Measurements from ENCODE around the gene BBS9. TPM values are rescaled to one million over a fixed set of nuclear protein-coding genes. Genes with fewer than 3 reads are reported as not detected.
"Not testable (repeated sequence)": the region's sequence is repeated elsewhere in the genome, so short reads cannot be mapped to it uniquely, and the experiment has no call there.

Gene BBS9
- total and polyA plus RNA-seq, 4 experiments from 2014 or later, result 13.9 to 27.3 (median 24.8) TPM

- Histone ChIP-seq H3K9me3 (ENCODE audit: control insufficient read depth in 1 of 2, low read length in 2 of 2) (peaks cover 0 to 4% of the 10 kb centered on the region in 2 donors), H3K27ac (ENCODE audit: low read depth, low read length) (no peak overlapping the region), H3K4me3 (ENCODE audit: low read length in 2 of 2) (no peak overlapping the region), H3K27me3 (ENCODE audit: insufficient read depth, low read length) (no peaks in the 10 kb centered on the region), H3K4me1 (ENCODE audit: insufficient read depth, low read length) (no peaks in the 10 kb centered on the region), H3K36me3 (ENCODE audit: insufficient read depth, low read length) (no peaks in the 10 kb centered on the region)
- Mint-ChIP-seq H3K9me3 (peaks cover 7 to 40% (median 34%) of the 10 kb centered on the region in 8 donors), H3K27ac (no peak overlapping the region), H3K27me3 (no peaks in the 10 kb centered on the region), H3K4me1 (no peaks in the 10 kb centered on the region), H3K4me3 (no peak overlapping the region), H3K36me3 (peaks cover 58 to 83% of the 10 kb centered on the region in 2 donors)
- intact Hi-C loops (cut with micrococcal nuclease), result no loop called here
- no peak for DNase-seq
- ChIA-PET CTCF (ENCODE audit: partially characterized antibody) (no interaction called here), POLR2A (ENCODE audit: partially characterized antibody) (no interaction called here)
These were observed 81.6 kb downstream of the BBS9 start for GRCh38 chr7:33210958-33211357.

DNA sequence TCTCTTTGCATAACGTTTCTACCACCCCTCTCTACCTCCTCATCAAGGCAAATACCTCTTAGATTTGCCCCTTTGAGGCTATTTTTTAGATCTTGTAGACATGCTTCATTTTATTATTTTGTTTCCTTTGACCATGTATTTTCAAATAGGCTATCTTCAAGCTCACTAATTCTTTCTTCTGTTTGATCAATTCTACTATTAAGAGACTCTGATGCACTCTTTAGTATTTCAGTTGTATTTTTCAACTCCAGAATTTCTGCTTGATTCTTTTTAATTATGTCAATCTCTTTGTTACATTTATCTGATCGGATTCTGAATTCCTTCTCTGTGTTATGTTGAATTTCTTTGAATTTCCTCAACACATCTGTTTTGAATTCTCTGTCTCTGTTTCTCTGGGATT is 82.8 kb downstream of the BBS9 start:
- Mint-ChIP-seq H3K27ac (no peak overlapping the region), H3K4me3 (no peak overlapping the region), H3K9me3 (peaks cover 7 to 40% (median 34%) of the 10 kb centered on the region in 8 donors), H3K4me1 (no peaks in the 10 kb centered on the region), H3K27me3 (no peaks in the 10 kb centered on the region), H3K36me3 (peaks cover 58 to 76% of the 10 kb centered on the region in 2 donors)
- Histone ChIP-seq H3K27ac (ENCODE audit: low read depth, low read length) (no peak overlapping the region), H3K4me1 (ENCODE audit: insufficient read depth, low read length) (no peaks in the 10 kb centered on the region), H3K36me3 (ENCODE audit: insufficient read depth, low read length) (no peaks in the 10 kb centered on the region), H3K4me3 (ENCODE audit: low read length in 2 of 2) (no peak overlapping the region), H3K9me3 (ENCODE audit: control insufficient read depth in 1 of 2, low read length in 2 of 2) (peaks cover 0 to 4% of the 10 kb centered on the region in 2 donors), H3K27me3 (ENCODE audit: insufficient read depth, low read length) (no peaks in the 10 kb centered on the region)
- CTCF ChIA-PET (ENCODE audit: partially characterized antibody), result no interaction called here
- DNase-seq, result no peak
- POLR2A ChIA-PET (ENCODE audit: partially characterized antibody), result no interaction called here
- intact Hi-C loops (cut with micrococcal nuclease), result no loop called here

- peaks cover 3 to 21% (median 19%) of the 10 kb centered on the region in 8 donors for H3K9me3 Mint-ChIP-seq
- no peaks in the 10 kb centered on the region for H3K4me1 Mint-ChIP-seq
- H3K27ac Mint-ChIP-seq, result no peak overlapping the region
- ChIA-PET POLR2A (ENCODE audit: partially characterized antibody) (no interaction called here), CTCF (ENCODE audit: partially characterized antibody) (no interaction called here)
- peaks cover 36 to 63% of the 10 kb centered on the region in 2 donors for H3K36me3 Mint-ChIP-seq
- DNase-seq, result no peak
- Histone ChIP-seq H3K36me3 (ENCODE audit: insufficient read depth, low read length) (no peaks in the 10 kb centered on the region), H3K4me1 (ENCODE audit: insufficient read depth, low read length) (no peaks in the 10 kb centered on the region), H3K4me3 (ENCODE audit: low read length in 2 of 2) (no peak overlapping the region), H3K27me3 (ENCODE audit: insufficient read depth, low read length) (no peaks in the 10 kb centered on the region), H3K9me3 (ENCODE audit: control insufficient read depth in 1 of 2, low read length in 2 of 2) (peaks cover 0 to 4% of the 10 kb centered on the region in 2 donors), H3K27ac (ENCODE audit: low read depth, low read length) (no peak overlapping the region)
- H3K27me3 Mint-ChIP-seq, result no peaks in the 10 kb centered on the region
- intact Hi-C loops (cut with micrococcal nuclease), result no loop called here
- no peak overlapping the region for H3K4me3 Mint-ChIP-seq
These were observed 86.6 kb downstream of the BBS9 start for GRCh38 chr7:33215992-33216391.

DNA sequence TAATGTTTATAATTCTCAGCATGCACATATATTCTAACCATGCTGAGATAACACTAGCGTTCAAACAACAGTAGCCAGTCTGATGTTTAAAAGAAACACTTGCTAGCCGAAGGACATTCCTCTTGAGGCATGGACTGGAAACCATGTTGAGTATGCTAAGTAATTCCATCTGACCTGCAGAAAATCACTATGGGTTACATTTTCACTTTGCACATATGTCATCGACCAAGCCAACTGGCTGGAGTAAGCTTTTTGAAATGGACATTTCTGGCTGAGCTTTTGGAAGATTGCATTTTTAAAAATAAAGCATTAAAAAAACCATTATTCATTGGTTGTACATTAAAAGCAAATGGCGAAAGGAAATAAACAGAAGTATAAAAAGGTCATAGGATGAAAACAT is 88.2 kb downstream of the BBS9 start:
- H3K36me3 ChIP-seq (ENCODE audit: insufficient read depth, low read length), result no peaks in the 10 kb centered on the region
- no peaks in the 10 kb centered on the region for H3K27me3 ChIP-seq (ENCODE audit: insufficient read depth, low read length)
- H3K27me3 Mint-ChIP-seq, result no peaks in the 10 kb centered on the region
- no peak for DNase-seq
- H3K27ac ChIP-seq (ENCODE audit: low read depth, low read length), result no peak overlapping the region
- peaks cover 20 to 47% of the 10 kb centered on the region in 2 donors for H3K36me3 Mint-ChIP-seq
- H3K9me3 ChIP-seq (ENCODE audit: control insufficient read depth in 1 of 2, low read length in 2 of 2), result peaks cover 0 to 2% of the 10 kb centered on the region in 2 donors
- CTCF ChIA-PET (ENCODE audit: partially characterized antibody), result no interaction called here
- no peak overlapping the region for H3K4me3 ChIP-seq (ENCODE audit: low read length in 2 of 2)
- POLR2A ChIA-PET (ENCODE audit: partially characterized antibody), result no interaction called here
- H3K4me1 Mint-ChIP-seq, result no peaks in the 10 kb centered on the region
- no peaks in the 10 kb centered on the region for H3K4me1 ChIP-seq (ENCODE audit: insufficient read depth, low read length)
- H3K9me3 Mint-ChIP-seq, result peaks cover 0 to 5% (median 3%) of the 10 kb centered on the region in 8 donors
- intact Hi-C loops (cut with micrococcal nuclease), result no loop called here
- no peak overlapping the region for H3K4me3 Mint-ChIP-seq
- H3K27ac Mint-ChIP-seq, result no peak overlapping the region

- H3K9me3 Mint-ChIP-seq; H3K27me3 ChIP-seq (ENCODE audit: insufficient read depth, low read length); H3K27ac ChIP-seq (ENCODE audit: low read depth, low read length); intact Hi-C loops (cut with micrococcal nuclease); H3K9me3 ChIP-seq (ENCODE audit: control insufficient read depth in 1 of 2, low read length in 2 of 2); CTCF ChIA-PET (ENCODE audit: partially characterized antibody); H3K4me3 Mint-ChIP-seq; H3K4me3 ChIP-seq (ENCODE audit: low read length in 2 of 2); POLR2A ChIA-PET (ENCODE audit: partially characterized antibody); H3K27me3 Mint-ChIP-seq; H3K4me1 ChIP-seq (ENCODE audit: insufficient read depth, low read length); H3K36me3 ChIP-seq (ENCODE audit: insufficient read depth, low read length); DNase-seq; H3K4me1 Mint-ChIP-seq; H3K27ac Mint-ChIP-seq: not testable (repeated sequence)
- H3K36me3 Mint-ChIP-seq, result peaks cover 15 to 35% of the 10 kb centered on the region in 2 donors
These were observed 89.6 kb downstream of the BBS9 start for GRCh38 chr7:33218841-33219535.

DNA sequence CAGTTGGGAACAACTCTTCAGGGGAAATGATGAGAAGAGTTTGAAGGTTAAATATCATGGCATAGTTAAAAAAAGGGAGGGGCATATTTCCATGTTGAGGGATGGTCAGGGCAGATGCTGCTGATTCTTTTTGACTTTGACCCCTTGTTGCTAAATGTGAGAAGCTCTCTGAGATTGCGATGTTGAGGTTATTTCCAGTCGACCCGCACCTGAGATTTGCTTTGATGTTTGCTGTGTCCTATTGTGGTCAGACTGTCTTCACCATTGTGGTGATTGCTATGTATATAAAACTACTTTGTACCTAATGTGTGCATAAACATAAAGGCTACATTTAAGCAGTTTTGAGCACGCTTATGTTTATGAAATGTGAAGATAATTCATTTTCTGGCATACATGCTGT is 90.9 kb downstream of the BBS9 start:
- H3K9me3 Mint-ChIP-seq, result peaks cover 0 to 5% (median 0%) of the 10 kb centered on the region in 8 donors
- no peak overlapping the region for H3K4me3 Mint-ChIP-seq
- intact Hi-C loops (cut with micrococcal nuclease), result no loop called here
- POLR2A ChIA-PET (ENCODE audit: partially characterized antibody), result no interaction called here
- H3K9me3 ChIP-seq (ENCODE audit: control insufficient read depth in 1 of 2, low read length in 2 of 2), result no peaks in the 10 kb centered on the region
- H3K27ac Mint-ChIP-seq, result no peak overlapping the region
- peaks cover 0 to 3% (median under 1%) of the 10 kb centered on the region in 4 donors for H3K4me1 Mint-ChIP-seq
- DNase-seq, result no peak
- no peaks in the 10 kb centered on the region for H3K36me3 ChIP-seq (ENCODE audit: insufficient read depth, low read length)
- H3K4me1 ChIP-seq (ENCODE audit: insufficient read depth, low read length), result no peaks in the 10 kb centered on the region
- CTCF ChIA-PET (ENCODE audit: partially characterized antibody), result no interaction called here
- H3K4me3 ChIP-seq (ENCODE audit: low read length in 2 of 2), result no peak overlapping the region
- H3K27me3 ChIP-seq (ENCODE audit: insufficient read depth, low read length), result no peaks in the 10 kb centered on the region
- no peak overlapping the region for H3K27ac ChIP-seq (ENCODE audit: low read depth, low read length)
- H3K36me3 Mint-ChIP-seq, result peaks cover 7 to 26% of the 10 kb centered on the region in 2 donors
- no peaks in the 10 kb centered on the region for H3K27me3 Mint-ChIP-seq

DNA sequence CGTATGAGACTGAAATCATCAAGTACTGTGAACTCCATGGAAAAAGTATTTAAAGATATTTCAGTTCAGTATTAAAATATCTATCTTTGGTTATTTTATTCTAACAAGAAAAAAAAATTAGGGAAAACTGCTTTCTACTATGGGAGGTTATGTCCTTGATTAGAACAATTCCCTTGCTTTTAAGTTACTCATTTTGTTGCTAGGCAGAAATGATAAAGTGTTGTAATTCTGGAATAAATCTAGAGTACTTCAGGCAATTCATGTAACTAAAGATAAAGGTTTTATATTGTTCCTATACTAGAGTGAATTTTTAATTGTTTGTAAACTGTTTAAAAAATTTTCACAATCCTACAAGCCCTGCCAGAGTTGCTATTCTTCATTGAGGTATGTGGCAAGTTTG is 92.0 kb downstream of the BBS9 start:
- Histone ChIP-seq H3K4me3 (ENCODE audit: low read length in 2 of 2) (no peak overlapping the region), H3K36me3 (ENCODE audit: insufficient read depth, low read length) (no peaks in the 10 kb centered on the region), H3K27ac (ENCODE audit: low read depth, low read length) (no peak overlapping the region), H3K9me3 (ENCODE audit: control insufficient read depth in 1 of 2, low read length in 2 of 2) (no peaks in the 10 kb centered on the region), H3K4me1 (ENCODE audit: insufficient read depth, low read length) (no peaks in the 10 kb centered on the region), H3K27me3 (ENCODE audit: insufficient read depth, low read length) (no peaks in the 10 kb centered on the region)
- intact Hi-C loops (cut with micrococcal nuclease), result no loop called here
- H3K4me1 Mint-ChIP-seq, result peaks cover 0 to 3% (median under 1%) of the 10 kb centered on the region in 4 donors
- H3K9me3 Mint-ChIP-seq, result peaks cover 0 to 5% (median 0%) of the 10 kb centered on the region in 8 donors
- peaks cover 4 to 18% of the 10 kb centered on the region in 2 donors for H3K36me3 Mint-ChIP-seq
- POLR2A ChIA-PET (ENCODE audit: partially characterized antibody), result no interaction called here
- DNase-seq, result no peak
- CTCF ChIA-PET (ENCODE audit: partially characterized antibody), result no interaction called here
- H3K4me3 Mint-ChIP-seq, result no peak overlapping the region
- no peaks in the 10 kb centered on the region for H3K27me3 Mint-ChIP-seq
- H3K27ac Mint-ChIP-seq, result no peak overlapping the region
